ENCODE results near the gene ST6GALNAC3.

ST6GALNAC3 gene

GRCh38 chr1:76170513-76170912 lies 96.0 kb downstream of the ST6GALNAC3 start:
- no peak overlapping the region for H3K27ac ChIP-seq
- H3K36me3 ChIP-seq = no peaks in the 10 kb centered on the region
- TF ChIP-seq CTCF (IDR thresholded peaks at IDR 0.05) = no peak
- H3K4me1 ChIP-seq (ENCODE audit: control insufficient read depth in 1 of 2, insufficient read depth in 1 of 2, low read depth in 1 of 2, low read length in 1 of 2) = no peaks in the 10 kb centered on the region
- no peaks in the 10 kb centered on the region for H3K9me3 ChIP-seq
- no peak overlapping the region for H3K4me3 ChIP-seq (ENCODE audit: low read depth in 1 of 2, low read length in 1 of 2)
- H3K27me3 ChIP-seq = no peaks in the 10 kb centered on the region

- Histone ChIP-seq H3K27ac (no peak overlapping the region), H3K36me3 (no peaks in the 10 kb centered on the region), H3K4me1 (ENCODE audit: control insufficient read depth in 1 of 2, insufficient read depth in 1 of 2, low read depth in 1 of 2, low read length in 1 of 2) (no peaks in the 10 kb centered on the region), H3K4me3 (ENCODE audit: low read depth in 1 of 2, low read length in 1 of 2) (no peak overlapping the region), H3K27me3 (no peaks in the 10 kb centered on the region), H3K9me3 (no peaks in the 10 kb centered on the region)
- TF ChIP-seq CTCF (IDR thresholded peaks at IDR 0.05) = no peak
These were observed 101.5 kb downstream of the ST6GALNAC3 start for GRCh38 chr1:76176000-76176399.

GRCh38 chr1:76177615-76178014 lies 103.1 kb downstream of the ST6GALNAC3 start:
- Histone ChIP-seq H3K27ac (no peak overlapping the region), H3K4me3 (ENCODE audit: low read depth in 1 of 2, low read length in 1 of 2) (no peak overlapping the region), H3K27me3 (no peaks in the 10 kb centered on the region), H3K9me3 (no peaks in the 10 kb centered on the region), H3K4me1 (ENCODE audit: control insufficient read depth in 1 of 2, insufficient read depth in 1 of 2, low read depth in 1 of 2, low read length in 1 of 2) (no peaks in the 10 kb centered on the region), H3K36me3 (no peaks in the 10 kb centered on the region)
- TF ChIP-seq CTCF (IDR thresholded peaks at IDR 0.05) = no peak

GRCh38 chr1:76179219-76179698 lies 104.7 kb downstream of the ST6GALNAC3 start:
- Histone ChIP-seq H3K27ac (no peak overlapping the region), H3K4me3 (ENCODE audit: low read depth in 1 of 2, low read length in 1 of 2) (no peak overlapping the region), H3K27me3 (no peaks in the 10 kb centered on the region), H3K9me3 (no peaks in the 10 kb centered on the region), H3K4me1 (ENCODE audit: control insufficient read depth in 1 of 2, insufficient read depth in 1 of 2, low read depth in 1 of 2, low read length in 1 of 2) (no peaks in the 10 kb centered on the region), H3K36me3 (no peaks in the 10 kb centered on the region)
- no peak for TF ChIP-seq CTCF (IDR thresholded peaks at IDR 0.05)

- Histone ChIP-seq H3K27me3 (no peaks in the 10 kb centered on the region), H3K9me3 (no peaks in the 10 kb centered on the region), H3K4me3 (ENCODE audit: low read depth in 1 of 2, low read length in 1 of 2) (no peak overlapping the region), H3K27ac (no peak overlapping the region), H3K36me3 (no peaks in the 10 kb centered on the region), H3K4me1 (ENCODE audit: control insufficient read depth in 1 of 2, insufficient read depth in 1 of 2, low read depth in 1 of 2, low read length in 1 of 2) (no peaks in the 10 kb centered on the region)
- TF ChIP-seq CTCF (IDR thresholded peaks at IDR 0.05) = no peak
These were observed 110.7 kb downstream of the ST6GALNAC3 start for GRCh38 chr1:76185207-76185606.
